ENCODE data around the gene EYS.

- no peak for TF ChIP-seq POLR2A (IDR thresholded peaks at IDR 0.05)
- TF ChIP-seq, protein P1, sequence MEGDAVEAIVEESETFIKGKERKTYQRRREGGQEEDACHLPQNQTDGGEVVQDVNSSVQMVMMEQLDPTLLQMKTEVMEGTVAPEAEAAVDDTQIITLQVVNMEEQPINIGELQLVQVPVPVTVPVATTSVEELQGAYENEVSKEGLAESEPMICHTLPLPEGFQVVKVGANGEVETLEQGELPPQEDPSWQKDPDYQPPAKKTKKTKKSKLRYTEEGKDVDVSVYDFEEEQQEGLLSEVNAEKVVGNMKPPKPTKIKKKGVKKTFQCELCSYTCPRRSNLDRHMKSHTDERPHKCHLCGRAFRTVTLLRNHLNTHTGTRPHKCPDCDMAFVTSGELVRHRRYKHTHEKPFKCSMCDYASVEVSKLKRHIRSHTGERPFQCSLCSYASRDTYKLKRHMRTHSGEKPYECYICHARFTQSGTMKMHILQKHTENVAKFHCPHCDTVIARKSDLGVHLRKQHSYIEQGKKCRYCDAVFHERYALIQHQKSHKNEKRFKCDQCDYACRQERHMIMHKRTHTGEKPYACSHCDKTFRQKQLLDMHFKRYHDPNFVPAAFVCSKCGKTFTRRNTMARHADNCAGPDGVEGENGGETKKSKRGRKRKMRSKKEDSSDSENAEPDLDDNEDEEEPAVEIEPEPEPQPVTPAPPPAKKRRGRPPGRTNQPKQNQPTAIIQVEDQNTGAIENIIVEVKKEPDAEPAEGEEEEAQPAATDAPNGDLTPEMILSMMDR (IDR thresholded peaks at IDR 0.05), result no peak
These were observed 723.9 kb downstream of the EYS start for GRCh38 chr6:64983089-64983488.
